ENCODE data around the gene SOX8.
A peak's percentile ranks its signal among the peaks of the same experiment; 100 is the strongest.

Gene SOX8

GRCh38 chr16:959232-960040 lies 22.1 kb upstream of the SOX8 start:
- no peak for DNase-seq

GRCh38 chr16:962366-962765 lies 19.2 kb upstream of the SOX8 start:
- DNase-seq = no peak

GRCh38 chr16:962901-963814 lies 18.4 kb upstream of the SOX8 start:
- DNase-seq = no peak

- DNase-seq = no peak
Measured at GRCh38 chr16:963913-964312, 17.7 kb upstream of the SOX8 start.

GRCh38 chr16:964356-965035 lies 17.1 kb upstream of the SOX8 start:
- DNase-seq = no peak

GRCh38 chr16:965036-965395 lies 16.6 kb upstream of the SOX8 start:
- DNase-seq = no peak

GRCh38 chr16:965487-965886 lies 16.1 kb upstream of the SOX8 start:
- no peak for DNase-seq

- no peak for DNase-seq
Measured at GRCh38 chr16:966035-966434, 15.5 kb upstream of the SOX8 start.

- DNase-seq = no peak
Measured at GRCh38 chr16:966505-966904, 15.1 kb upstream of the SOX8 start.

GRCh38 chr16:967077-967541 lies 14.5 kb upstream of the SOX8 start:
- DNase-seq = no peak

- no peak for DNase-seq
Measured at GRCh38 chr16:967546-968295, 13.8 kb upstream of the SOX8 start.

GRCh38 chr16:968620-969019 lies 12.9 kb upstream of the SOX8 start:
- no peak for DNase-seq

GRCh38 chr16:969508-970385 lies 11.8 kb upstream of the SOX8 start:
- DNase-seq = no peak

- DNase-seq = no peak
Measured at GRCh38 chr16:970386-970765, 11.2 kb upstream of the SOX8 start.

- peak; percentile 67 for DNase-seq
Measured at GRCh38 chr16:970766-971581, 10.6 kb upstream of the SOX8 start, which contains the start of gene LMF1. LMF1 (minus strand) TSS chr16:970984; CDS start chr16:970980, 4 bp downstream.

- no peak for DNase-seq
Measured at GRCh38 chr16:971582-971905, 10.0 kb upstream of the SOX8 start.

- no peak for DNase-seq
Measured at GRCh38 chr16:971981-972315, 9.6 kb upstream of the SOX8 start.

GRCh38 chr16:972316-973002 lies 9.1 kb upstream of the SOX8 start:
- DNase-seq = no peak

GRCh38 chr16:973366-973765 lies 8.2 kb upstream of the SOX8 start:
- DNase-seq = no peak

GRCh38 chr16:974001-974601 lies 7.5 kb upstream of the SOX8 start:
- DNase-seq = no peak

All from DMS 273 treated with DMSO at 0.1 percent for 48 hours (cell line).